Progenitor cell of endocrine pancreas (in vitro differentiated cells): ENCODE data around the gene AMZ1. TPM values are rescaled to one million over a fixed set of nuclear protein-coding genes. Genes with fewer than 3 reads are reported as not detected.

ENCODE experiments used
- DNase-seq: peaks from one replicate; pipeline ENCODE4 v3.0.0; 2021; ENCODE audit warnings: low spot score; ENCODE audit not compliant: unreplicated experiment
- H3K27ac Mint-ChIP-seq: 2 replicates; pipeline ENCODE4 v1.8.0; 2021; ENCODE audit warnings: mild to moderate bottlenecking, moderate library complexity, mixed read lengths
- H3K27me3 Mint-ChIP-seq: 2 replicates; pipeline ENCODE4 v1.8.0; 2021; ENCODE audit warnings: mixed read lengths
- H3K36me3 Mint-ChIP-seq: 2 replicates; pipeline ENCODE4 v1.8.0; 2022; ENCODE audit warnings: mixed read lengths; ENCODE audit not compliant: insufficient read depth
- H3K4me1 Mint-ChIP-seq: 2 replicates; pipeline ENCODE4 v1.8.0; 2021; ENCODE audit warnings: low read depth, mixed read lengths
- H3K4me3 Mint-ChIP-seq: 2 replicates; pipeline ENCODE4 v1.8.0; 2021; ENCODE audit warnings: low read depth, mild to moderate bottlenecking, moderate library complexity, mixed read lengths
- H3K9me3 Mint-ChIP-seq: 2 replicates; pipeline ENCODE4 v1.8.0; 2021; ENCODE audit warnings: low read depth, mixed read lengths
- long read RNA-seq: library from polyadenylated mRNA; unstranded; transcript quantifications from one replicate; pipeline ENCODE4 v2.0.0, GENCODE V29; 2020
- total RNA-seq: library from RNA; stranded (reverse); gene quantifications from 2 replicates; pipeline ENCODE4 v1.2.1, GENCODE V29; 2021
- TF ChIP-seq, protein P1 (sequence below): fragments of 200-600 bp; sonication (generic); IDR thresholded peaks from one replicate; pipeline ENCODE4 v1.5.0; 2021; ENCODE audit warnings: antibody characterized with exemption, mild to moderate bottlenecking; ENCODE audit not compliant: unreplicated experiment

AMZ1 gene, protein sequence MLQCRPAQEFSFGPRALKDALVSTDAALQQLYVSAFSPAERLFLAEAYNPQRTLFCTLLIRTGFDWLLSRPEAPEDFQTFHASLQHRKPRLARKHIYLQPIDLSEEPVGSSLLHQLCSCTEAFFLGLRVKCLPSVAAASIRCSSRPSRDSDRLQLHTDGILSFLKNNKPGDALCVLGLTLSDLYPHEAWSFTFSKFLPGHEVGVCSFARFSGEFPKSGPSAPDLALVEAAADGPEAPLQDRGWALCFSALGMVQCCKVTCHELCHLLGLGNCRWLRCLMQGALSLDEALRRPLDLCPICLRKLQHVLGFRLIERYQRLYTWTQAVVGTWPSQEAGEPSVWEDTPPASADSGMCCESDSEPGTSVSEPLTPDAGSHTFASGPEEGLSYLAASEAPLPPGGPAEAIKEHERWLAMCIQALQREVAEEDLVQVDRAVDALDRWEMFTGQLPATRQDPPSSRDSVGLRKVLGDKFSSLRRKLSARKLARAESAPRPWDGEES
- total RNA-seq = 0.07 and 0.19 TPM in 2 replicates
- long read RNA-seq, partial matches to known transcripts = 0 of 2 reads
- long read RNA-seq, other reads (novel, unspliced or antisense) = 2 of 2 reads

DNA sequence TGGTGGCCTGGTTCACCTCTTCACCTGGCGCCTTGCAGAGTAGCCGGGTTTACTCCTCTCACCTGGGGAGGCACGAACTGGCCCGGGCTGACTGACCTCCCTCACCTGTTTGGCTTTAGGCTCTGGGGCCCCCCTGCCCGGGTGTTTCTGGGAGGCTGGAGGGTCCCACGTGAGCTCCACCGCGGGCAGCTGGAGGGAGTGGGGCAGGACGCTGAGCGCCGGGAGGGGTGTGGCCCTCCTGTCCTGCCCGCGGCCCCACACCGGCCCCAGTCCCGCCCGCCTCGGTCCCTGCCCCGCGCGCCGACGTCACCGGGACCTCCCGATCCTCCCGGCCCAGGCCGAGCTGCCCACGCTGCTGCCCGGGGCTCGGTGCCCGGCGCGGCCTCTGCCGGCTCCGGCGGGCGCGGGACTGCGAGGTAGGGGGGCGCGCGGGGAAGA, at the start of gene AMZ1:
Gene AMZ1 (plus strand): TSS at position 322 of the 438 bp plus-strand sequence. CDS start 12,250 bp downstream, outside the sequence.
- H3K36me3 Mint-ChIP-seq = no peaks in the 10 kb centered on the region
- H3K27ac Mint-ChIP-seq = no peak within 1 kb of the TSS
- TF ChIP-seq, protein P1, sequence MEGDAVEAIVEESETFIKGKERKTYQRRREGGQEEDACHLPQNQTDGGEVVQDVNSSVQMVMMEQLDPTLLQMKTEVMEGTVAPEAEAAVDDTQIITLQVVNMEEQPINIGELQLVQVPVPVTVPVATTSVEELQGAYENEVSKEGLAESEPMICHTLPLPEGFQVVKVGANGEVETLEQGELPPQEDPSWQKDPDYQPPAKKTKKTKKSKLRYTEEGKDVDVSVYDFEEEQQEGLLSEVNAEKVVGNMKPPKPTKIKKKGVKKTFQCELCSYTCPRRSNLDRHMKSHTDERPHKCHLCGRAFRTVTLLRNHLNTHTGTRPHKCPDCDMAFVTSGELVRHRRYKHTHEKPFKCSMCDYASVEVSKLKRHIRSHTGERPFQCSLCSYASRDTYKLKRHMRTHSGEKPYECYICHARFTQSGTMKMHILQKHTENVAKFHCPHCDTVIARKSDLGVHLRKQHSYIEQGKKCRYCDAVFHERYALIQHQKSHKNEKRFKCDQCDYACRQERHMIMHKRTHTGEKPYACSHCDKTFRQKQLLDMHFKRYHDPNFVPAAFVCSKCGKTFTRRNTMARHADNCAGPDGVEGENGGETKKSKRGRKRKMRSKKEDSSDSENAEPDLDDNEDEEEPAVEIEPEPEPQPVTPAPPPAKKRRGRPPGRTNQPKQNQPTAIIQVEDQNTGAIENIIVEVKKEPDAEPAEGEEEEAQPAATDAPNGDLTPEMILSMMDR = no peak
- H3K9me3 Mint-ChIP-seq = no peaks in the 10 kb centered on the region
- H3K4me3 Mint-ChIP-seq = peak within 1 kb of the TSS; percentile 35
- H3K27me3 Mint-ChIP-seq = peaks cover 46% of the 10 kb centered on the region
- no peak for DNase-seq
- H3K4me1 Mint-ChIP-seq = no peaks in the 10 kb centered on the region

DNA sequence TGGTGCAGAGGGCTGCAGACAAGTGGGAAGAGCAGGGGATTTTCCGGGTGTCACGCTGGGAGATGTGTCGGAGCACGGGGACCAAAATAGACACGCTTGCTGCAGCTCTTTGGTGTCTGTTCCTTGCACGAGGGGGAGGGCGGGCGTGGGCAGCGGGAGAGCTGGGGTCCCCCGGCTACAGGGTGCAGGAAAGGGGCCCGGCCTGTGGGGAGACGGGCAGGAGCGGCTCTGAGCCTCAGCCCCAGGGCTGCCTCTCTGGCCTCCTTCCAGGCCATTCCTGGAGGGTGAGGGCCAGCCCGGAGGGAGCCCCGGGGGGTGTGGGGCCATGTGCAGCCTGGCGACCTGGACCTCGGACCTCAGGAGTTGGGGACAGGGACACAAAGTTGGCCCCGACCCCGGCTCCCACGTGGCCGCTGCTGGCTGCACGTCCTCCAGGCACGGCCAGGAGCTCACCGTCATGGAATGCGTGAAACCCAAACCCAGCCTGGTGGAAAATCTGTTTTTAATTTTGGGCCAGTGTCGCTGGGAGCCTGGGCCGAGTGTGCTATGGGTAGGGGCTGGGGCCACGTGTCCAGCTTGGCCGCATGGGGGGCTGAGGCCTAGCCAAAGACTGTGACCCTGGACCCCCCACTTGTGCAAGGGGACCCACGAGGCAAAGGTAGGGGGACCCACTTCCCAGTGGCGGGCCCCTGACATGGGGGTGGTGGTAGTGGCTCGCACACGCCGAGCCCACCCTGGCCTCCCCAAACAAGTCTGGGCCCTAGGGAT, 49.6 kb upstream of the AMZ1 start:
- Mint-ChIP-seq H3K4me1 (peaks cover 5% of the 10 kb centered on the region), H3K36me3 (no peaks in the 10 kb centered on the region), H3K4me3 (no peak overlapping the region), H3K27ac (no peak overlapping the region), H3K27me3 (no peaks in the 10 kb centered on the region), H3K9me3 (no peaks in the 10 kb centered on the region)
- TF ChIP-seq, protein P1 = no peak
- DNase-seq = no peak

DNA sequence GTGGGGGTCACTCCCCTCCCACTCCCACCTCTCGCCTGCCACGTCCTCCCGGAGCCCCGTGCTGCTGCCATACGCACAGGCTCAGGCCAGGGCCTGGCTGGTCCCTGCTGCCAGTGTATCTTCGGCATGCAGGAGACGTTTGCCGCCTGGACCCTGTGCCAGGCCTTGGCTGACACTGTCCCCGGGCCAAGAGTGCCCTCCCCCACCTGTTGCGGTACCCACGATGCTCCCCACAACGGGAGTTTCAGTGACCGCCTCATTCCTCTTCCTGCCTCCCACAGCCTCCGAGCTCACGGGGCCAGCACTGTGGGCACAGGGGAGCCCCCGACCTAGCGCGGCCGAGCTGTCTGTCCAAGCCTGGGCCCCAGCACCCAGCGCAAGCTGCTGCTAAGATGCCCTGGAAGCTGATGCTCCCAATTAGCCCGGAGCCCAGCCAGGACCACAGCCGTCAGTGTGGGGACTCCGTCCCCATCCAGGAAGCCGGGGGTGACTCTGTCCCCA, 48.8 kb upstream of the AMZ1 start:
- Mint-ChIP-seq H3K9me3 (no peaks in the 10 kb centered on the region), H3K27me3 (no peaks in the 10 kb centered on the region), H3K4me1 (no peaks in the 10 kb centered on the region), H3K4me3 (no peak overlapping the region), H3K36me3 (no peaks in the 10 kb centered on the region), H3K27ac (no peak overlapping the region)
- TF ChIP-seq, protein P1 = no peak
- no peak for DNase-seq

DNA sequence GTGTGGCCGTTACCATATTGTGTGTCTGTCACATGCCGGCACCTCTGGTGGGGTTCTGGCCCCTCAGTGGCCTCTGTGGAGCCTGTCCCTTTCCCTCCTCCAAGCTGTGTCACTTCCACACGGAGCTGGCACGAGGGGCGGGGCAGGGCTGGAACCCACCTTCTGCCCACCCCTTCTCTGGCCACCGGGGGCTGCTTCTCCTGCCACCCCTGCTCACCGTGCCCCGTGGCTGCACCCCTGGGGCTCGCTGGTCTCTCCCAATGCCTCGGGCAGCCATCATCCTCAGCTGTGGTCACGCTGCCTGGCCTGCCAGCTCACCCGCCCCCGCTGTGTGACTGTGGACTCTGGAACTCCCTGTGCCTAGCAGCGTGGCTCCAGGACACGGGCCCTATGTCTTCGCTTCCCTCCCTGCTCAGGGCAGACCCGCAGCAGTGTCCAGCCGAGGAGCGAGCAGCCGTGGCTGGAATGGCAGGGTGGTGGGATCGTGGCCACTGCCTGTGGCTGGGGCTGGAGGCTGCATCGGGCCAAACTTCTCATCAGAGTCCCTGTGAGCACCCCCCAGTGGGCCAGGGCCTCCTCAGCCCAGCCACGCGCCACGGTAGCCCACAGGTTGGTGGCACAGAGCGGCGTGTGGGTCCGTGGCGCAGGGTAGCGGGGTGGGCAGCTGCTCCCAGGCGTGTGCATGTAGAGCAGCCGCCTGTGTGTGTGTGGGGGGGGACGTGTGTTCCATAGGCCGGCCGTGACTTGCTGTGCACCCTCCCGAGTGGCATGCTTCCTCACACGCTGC, 48.1 kb upstream of the AMZ1 start:
- TF ChIP-seq, protein P1 = no peak
- Mint-ChIP-seq H3K4me1 (no peaks in the 10 kb centered on the region), H3K27me3 (no peaks in the 10 kb centered on the region), H3K9me3 (no peaks in the 10 kb centered on the region), H3K27ac (no peak overlapping the region), H3K36me3 (no peaks in the 10 kb centered on the region), H3K4me3 (no peak overlapping the region)
- DNase-seq = no peak
